IPS-NIHi7 (cell line): Measurements from ENCODE around the gene WFDC1.
A peak's percentile ranks its signal among the peaks of the same experiment; 100 is the strongest.

ENCODE experiments used
- DNase-seq: peaks from one replicate; pipeline ENCODE4 v3.0.0; 2012; ENCODE audit warnings: mixed read lengths; ENCODE audit errors: extremely low spot score

Gene WFDC1

DNA sequence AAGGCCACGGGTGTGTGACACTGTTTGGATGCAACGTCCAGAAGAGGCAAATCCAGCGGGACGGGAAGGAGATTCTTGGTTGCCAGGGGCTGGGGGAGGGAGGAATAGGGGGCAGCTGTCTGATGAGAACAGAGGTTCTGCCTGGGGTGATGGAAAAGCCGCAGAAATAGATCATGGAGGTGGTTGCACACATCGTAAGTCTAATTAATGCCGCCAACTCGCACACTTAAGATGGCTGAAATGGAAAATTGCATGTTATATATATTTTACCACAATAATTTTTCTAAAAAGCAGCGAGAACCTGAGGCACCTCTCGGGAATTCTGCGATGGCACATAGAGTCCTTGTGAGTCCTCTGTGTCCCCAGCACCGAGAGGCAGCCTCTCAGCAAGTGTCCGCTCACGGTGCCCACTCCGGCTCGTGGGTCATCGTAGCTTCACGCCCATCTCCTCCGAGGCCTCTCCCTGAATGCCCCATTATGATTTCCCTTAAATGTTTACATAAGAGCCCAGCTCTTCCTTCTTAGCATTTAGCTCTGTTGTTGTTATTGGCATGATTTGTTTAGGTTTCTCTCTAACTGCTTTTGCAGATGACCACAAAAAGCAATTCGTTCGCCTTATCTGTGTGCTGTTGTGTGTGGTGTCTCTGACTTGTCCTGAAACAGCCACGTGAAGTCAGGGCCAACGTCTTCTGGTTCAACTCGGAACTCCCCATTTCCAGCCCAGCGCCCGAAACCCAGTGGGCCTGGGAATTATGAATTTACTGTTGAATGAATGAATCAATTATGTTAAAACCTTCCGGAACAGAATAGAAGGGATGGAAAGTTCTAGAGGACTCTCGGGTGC, 7.7 kb downstream of the WFDC1 start:
- DNase-seq: no peak

DNA sequence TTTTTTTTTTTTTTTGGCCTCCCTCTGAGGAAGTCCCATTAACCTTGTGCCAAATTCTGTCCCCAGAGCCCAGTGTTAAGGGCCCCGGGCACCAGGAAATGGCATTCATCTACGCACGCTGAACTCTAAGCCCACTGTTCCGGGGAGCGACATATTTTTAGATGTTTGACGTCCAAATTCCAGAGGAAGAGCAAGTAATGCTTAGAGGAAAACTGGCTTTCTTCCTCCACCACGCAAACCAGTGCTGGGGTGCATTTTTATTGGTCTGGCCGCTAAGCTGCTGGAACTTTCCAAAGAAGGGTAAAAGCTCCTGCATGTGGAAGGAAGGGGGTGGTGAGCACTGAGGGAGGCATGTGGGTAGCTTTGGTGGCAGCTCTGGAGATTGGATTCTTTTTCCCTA, 8.3 kb downstream of the WFDC1 start:
- no peak for DNase-seq

DNA sequence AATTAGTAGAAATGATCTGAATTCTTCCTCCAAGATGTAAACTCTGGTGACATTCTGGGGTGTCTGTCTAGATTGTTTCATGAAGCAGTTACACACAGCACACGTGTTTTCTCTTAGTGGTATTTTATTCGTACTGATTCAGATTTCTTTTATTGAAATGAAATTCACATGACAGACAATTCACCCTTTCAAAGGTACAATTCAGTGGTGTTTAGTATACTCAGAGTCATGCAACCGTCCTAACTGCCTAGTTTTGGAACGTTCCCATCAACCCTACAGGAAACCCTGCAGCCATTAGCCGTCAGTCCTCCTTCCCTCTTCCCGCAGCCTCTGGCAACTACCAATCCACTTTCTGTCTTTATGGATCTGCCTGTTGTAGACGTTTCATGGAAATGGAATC, 8.8 kb downstream of the WFDC1 start:
- DNase-seq: no peak

DNA sequence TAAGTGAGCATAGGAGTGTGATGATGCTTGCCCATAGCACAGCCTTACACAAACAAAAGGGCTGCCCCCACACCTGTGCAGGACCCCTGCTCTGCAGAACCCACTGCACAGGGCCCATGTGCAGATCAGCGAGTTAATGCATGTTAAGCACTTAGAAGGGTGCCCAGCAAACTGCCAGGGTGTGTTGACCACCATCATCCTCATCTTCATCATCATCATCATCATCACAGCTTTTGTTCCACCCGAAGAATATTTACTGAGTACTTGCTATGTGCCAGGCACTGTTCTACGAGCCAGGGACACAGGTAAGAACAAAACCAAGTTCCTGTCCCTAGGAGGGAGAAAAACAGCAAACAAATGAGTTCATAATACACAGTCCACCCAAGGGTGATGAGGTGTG, 11.9 kb downstream of the WFDC1 start:
- no peak for DNase-seq

DNA sequence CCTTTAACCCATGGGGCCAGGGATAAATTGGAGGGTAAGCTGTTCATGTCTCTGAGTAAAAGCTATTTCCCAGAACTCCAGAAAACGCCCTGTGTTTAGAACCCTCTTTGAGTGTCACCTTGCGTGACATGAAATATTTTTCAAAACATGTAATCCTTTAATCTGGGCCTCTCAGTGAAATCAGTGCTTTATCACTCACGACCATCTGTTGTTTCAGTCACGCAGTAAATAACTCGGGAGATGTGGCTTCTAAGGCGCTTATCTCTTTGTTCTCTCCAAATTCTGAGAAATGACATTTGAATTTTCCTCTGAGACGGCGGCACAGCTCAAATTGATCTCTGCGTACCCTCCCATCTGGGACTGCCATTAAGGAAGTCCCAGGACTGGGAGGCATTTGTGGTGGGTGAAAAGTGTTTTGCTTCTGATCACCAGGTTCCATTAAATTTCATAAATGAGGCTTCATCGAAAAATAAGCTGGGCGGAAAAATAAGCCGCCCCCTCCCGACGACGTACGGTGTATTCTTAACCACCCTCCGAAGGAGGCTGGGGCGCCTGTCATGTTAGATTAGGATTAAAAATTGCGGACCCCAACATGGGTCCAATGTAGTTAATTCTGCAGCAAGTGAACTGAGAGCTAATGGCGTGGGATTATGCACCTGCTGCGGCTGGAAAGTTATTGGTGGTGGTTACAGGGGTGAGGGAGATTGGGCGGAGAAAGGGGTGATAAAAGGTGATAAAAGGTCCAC, 12.7 kb downstream of the WFDC1 start:
- DNase-seq: no peak

DNA sequence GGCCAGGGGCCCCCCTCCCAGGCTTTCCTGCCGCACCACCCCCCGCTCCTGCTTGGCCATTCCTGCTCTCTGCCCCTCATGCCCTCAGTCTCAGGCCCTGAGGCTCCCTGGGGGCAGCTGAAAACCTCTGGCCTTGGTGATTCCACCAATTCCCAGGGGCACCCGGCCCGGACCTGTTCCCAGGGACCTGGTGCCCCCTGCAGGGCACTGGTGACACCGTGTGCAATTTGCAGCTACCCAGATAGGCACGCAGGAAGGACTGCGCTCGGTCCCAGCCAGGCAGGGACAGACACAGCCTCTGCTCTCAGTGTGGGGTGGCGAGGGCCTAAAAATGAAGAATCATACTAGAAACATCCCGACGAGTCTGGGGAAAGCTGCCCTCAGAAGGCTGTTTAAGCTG, 13.4 kb downstream of the WFDC1 start:
- DNase-seq: peak; percentile 83

DNA sequence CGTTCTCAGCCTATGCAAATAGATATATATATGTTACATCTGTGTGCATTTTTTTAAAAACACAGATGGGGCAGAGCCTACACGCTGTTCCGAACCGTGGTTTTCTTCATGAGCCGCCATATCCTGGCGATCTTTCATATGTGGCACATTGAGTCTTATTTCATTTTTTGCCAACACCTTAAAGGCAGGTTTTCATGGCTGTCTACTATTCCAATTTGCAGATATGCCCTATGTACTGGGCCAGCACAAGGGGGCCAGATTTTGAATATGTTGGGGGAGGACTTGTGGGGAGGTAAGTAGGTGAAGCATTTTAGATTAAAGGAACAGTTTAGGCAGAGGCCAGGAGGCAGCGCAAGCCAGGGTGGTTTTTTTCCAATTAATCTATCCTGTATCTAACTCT, 16.0 kb downstream of the WFDC1 start:
- no peak for DNase-seq

DNA sequence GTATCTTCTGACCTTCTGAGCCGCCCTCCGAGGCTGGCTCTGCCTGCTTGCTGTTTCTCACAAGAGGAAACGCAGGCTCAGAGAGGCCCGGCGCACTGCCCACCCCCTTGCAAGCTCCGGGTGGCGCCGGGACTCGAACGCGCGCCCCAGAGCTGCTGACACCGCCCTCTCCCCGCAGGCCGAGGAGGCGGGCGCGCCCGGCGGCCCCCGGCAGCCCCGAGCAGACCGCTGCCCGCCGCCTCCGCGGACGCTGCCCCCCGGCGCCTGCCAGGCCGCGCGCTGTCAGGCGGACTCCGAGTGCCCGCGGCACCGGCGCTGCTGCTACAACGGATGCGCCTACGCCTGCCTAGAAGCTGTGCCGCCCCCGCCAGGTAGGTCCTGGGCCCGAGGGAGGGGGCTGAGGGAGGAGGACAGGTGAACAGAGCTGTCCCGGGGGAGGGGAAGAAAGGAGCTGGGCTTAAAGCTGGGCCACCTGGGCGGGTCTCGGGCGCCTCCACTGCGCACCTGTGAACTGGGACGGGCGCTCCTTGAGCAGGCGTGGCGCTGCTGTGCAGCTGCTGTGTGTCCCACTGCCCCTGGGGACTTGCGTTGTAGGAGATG, 18.2 kb downstream of the WFDC1 start:
- peak; percentile 80 for DNase-seq

DNA sequence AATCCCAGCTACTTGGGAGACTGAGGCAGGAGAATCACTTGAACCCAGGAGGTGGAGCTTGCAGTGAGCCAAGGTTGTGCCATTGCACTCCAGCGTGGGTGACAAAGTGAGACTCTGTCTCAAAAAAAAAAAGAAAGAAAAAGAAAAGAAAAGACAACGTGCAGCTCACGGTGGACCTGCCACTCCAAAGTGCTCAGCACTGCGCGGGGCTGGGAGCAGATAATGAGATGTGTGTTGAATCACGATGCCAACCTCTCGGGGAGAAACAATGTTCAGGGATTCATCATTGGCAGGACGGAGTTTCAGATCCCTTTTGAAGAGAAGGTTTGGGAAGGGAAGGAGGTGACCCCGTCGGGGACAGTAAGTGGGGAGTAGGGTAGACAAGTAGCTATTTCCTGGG, 19.2 kb downstream of the WFDC1 start:
- DNase-seq: no peak

DNA sequence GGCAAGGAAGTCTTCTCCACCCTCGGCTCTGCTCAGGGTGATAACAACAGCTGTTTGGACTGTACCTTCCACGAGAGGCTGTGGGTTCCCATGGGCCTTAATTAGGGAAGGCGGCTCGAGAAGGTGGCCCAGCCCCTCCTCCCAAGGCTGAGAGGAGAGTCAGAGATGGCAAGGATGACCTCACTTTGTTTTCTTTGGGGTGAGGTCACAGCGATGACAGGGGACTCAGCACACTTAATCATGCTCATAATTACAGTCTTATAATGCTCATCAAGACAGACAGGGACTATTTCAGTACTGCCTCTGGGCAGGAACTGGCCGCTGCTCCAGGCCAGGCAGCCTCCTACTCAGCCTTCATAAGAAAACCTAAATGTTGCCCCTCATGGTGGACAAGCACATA, 19.7 kb downstream of the WFDC1 start:
- DNase-seq: no peak

DNA sequence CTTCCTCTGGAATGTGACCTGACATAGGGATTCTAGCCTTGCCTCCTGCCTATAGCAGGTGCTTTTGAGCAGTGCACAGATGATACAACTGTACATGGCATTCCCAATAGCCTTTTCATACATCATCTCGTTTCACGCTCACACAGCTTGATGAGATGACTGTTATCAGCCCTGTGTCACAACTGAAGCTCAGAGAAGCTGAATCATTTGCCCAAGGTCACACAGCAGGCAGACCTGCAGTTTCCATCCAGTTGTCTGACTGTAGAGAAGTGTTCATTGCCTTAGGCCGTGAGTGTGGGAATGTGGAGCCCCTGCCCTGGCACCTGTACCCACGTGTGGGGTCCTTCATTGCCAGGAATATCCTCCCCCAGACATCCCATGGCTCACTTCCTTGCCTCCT, 20.1 kb downstream of the WFDC1 start:
- no peak for DNase-seq

DNA sequence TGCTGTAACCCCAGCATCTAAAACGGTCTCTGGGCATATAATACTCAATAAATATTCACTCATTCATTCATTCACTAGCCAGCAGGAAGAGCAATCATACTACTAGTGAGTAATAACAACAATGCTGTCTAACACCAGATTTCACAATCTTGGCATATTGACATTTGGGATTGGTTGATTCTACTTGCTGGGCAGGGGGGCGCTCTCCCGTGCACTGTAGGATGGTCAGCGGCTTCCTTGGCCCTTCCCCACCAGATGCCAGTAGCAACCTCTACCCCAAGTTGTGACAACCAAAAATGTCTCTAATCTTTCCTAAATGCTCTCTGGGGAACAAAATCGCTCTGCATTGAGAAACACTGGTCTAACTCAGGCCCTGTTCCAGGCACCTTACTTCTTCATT, 20.7 kb downstream of the WFDC1 start:
- no peak for DNase-seq

DNA sequence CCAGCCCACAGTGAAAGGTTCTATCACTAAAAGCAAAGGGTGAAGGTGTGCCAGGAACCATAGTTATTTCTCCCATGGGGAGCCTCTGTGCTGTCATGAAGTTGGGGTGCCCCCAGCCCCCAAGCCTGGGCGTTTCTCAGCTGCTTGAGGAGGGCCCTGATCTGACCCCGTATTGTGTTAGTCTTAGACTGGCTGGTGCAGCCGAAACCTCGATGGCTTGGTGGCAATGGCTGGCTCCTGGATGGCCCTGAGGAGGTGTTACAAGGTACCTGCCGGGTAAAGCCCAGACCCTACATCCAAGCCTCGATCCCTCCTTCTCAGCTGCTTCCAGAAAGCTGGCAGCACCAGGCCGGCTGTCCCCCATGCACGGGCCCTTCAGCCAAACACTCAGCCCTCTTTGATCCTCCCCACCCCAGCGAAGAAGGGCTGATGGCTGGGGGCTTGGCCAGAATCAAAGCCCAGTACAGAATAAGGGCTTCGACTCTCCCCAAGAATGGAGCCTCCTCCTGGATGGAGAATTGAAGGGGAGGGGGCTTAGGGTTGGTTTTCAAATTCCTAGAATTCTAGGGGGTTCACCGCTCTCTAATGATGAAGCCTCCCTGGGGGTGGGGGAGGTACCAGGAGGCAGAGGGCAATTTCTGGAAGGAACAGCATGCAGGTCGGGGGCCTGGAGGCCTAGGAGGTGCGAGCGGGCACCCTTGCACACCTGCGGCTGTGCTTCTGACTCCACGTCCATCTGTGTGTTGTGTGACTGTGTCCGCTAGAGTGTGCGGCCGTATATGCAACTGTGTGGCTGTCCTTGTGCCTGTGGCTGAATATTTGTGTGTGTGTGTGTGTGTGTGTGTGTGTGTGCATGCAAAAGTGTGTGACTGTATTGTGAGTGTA, 23.7 kb downstream of the WFDC1 start:
- no peak for DNase-seq

DNA sequence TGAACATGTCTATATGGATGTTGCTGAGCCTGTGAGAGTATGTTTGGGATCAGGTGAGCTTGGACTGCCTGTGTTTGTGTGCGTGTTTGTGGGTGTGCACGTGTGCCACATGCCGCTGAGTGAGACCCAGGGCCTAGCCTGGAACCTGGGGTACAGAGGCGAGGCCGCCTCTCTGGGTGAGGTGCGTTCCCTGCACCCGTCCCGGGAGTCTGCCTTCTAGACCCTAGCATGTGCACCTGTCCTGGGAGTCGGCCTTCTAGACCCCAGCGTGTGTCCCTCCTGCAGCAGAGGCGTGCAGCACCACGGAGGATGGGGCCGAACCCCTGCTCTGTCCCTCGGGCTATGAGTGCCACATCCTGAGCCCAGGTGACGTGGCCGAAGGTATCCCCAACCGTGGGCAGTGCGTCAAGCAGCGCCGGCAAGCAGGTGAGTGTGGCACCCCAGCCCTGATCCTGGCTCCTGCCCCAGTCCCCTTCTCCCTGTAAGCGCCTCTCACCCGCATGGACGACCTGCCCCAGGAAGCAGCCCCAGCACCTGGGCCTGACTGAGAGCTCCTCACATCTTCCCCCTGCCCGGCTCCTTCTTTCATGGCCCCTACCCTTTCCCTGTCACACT, 24.6 kb downstream of the WFDC1 start:
- no peak for DNase-seq

DNA sequence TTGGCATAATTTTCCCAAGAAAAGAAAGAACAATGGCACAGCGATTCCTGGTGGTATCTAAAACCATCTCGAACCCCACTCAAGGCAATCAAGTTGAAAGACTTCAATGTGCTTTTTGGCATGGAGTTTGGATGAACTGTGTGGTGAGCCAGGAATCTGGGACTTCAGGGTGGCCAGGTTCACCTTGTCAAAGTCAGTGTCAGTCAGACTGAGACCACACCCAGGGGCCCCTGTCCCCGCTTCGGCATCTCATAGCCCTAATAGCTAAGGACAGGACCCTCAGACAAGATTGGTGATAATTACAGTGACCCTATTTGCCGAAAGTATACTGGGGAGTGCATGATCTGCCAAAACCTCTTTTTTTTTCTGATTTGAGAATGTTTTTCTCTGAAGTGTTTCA, 25.8 kb downstream of the WFDC1 start:
- DNase-seq: no peak

DNA sequence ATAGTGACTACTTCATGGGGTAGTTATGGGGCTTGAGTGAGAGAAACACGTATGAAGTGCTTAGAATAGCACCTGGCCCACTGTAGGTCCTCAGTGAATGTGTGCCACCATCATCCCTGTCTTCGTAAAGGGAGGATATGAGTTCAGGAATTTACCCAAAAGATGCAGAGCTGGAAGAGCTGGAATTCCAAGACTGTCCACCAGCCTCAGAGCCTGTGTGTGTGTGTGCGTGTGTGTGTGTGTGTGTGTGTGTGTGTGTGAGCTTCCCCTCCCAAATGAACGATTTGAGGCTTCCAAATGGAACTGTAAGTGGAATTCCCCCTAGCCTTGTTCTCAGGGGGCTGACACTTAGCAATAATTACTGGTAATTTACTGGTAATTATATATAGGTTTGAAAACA, 27.3 kb downstream of the WFDC1 start:
- DNase-seq: no peak

DNA sequence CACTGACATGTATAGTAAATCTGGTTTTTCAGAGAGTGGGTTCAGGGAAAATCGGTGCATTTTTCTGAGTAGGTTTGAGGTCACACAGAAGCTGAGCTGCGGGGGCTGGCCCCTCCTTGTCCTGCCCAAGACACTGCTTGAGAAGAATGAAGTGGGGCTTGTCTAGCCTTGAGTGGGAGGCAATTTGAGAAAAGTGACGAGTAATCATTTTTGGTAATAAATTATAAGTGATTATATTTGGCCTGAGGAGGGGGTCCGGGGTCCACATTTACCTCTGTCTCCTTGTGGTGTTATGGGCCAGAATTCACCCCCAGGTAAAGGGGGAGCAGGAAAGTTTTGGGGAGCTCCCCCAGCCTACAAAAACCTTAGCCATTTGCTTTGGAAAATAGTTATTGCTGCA, 28.1 kb downstream of the WFDC1 start:
- DNase-seq: no peak

DNA sequence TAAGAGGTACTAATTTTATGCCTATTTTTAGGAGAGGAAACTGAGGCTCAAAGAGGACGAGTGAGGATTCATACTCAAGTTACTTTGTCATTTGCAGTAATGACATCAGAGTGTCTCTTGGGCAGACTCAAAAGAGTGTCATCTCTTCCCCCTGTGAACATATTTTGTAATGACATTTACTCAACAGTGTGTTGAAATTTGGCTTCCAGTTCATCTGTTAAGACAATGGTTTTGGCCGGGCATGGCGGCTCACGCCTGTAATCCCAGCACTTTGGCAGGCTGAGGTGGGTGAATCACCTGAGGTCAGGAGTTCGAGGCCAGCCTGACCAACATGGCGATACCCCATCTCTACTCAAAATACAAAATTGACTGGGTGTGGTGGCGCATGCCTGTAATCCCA, 28.9 kb downstream of the WFDC1 start:
- DNase-seq: no peak

DNA sequence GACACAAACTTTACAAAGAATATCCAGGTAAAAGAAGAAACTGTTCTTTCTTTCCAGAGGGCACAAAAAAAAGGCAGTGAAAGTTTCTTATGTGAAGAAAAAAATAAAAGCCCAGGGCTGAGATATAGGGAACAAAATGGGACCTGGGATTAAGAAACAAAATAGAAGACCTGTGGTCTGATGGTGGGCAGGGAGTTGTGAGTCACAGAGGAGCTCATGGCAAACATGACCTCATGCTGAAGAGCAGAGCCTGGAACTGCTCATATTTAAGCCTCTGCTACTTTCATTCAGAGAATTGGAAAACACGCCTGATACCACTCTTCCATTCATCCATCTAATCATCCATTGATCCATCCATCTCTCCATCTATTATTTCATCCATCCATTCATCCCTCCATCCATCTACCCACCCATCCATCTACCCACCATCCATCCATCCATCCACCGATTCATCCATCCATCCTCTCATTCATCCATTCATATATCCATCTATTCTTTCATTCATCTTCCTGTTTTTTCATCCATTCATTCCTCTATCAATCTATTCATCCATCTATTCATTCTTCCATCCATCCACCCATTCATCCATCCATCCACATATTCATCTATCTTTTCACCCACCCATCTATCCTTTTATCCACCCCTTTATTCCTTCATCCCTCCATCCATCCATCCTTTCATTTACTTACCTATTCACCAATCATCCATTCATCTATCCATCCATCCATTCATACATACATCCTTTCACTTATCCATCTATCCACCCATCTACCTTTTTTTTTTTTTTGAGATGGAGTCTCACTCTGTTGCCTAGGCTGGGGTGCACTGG, 30.0 kb downstream of the WFDC1 start:
- no peak for DNase-seq

DNA sequence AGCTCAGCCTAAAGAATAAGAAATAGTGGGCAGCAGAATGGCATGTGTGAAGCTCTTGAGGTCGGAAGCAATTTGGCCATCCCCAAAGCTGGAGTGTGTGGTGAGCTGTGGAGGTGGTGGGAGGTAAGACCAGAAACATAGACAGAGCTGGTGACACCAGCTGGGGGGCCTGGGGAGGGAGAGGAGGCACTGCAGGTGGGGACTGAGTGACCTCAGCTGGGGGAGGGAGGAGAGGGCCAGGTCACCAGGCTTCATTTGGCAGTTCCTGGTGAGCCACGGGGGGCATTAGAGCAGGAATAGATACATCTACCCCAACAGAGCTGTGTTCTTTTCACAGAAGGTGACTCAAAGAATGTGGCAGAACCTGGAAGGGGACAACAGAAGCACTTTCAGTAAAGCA, 31.9 kb downstream of the WFDC1 start:
- no peak for DNase-seq
